A172 (cell line): ENCODE measurements around the gene ATAD3C. TPM values are rescaled to one million over a fixed set of nuclear protein-coding genes. Genes with fewer than 3 reads are reported as not detected.

Experiments used
- DNase-seq: peaks from one replicate; pipeline ENCODE4 v3.0.0-alpha.2; 2015; ENCODE audit warnings: low spot score
- total RNA-seq: library from RNA; depleted of rRNA; stranded (reverse); fragments of >200 nt; shearing (Covaris generic); gene quantifications from 2 replicates; pipeline ENCODE4 v1.2.3, GENCODE V29; 2014

Gene ATAD3C
- total RNA-seq, 1 experiment from 2014 or later, result not detected

- peak; percentile 35 for DNase-seq
These were observed 17.6 kb upstream of the ATAD3C start for GRCh38 chr1:1431845-1432273.

- DNase-seq, result no peak
These were observed 17.1 kb upstream of the ATAD3C start for GRCh38 chr1:1432274-1432950.

GRCh38 chr1:1432951-1433803 lies 16.3 kb upstream of the ATAD3C start:
- peak; percentile 70 for DNase-seq

GRCh38 chr1:1433804-1434130 lies 15.7 kb upstream of the ATAD3C start:
- peak; percentile 62 for DNase-seq

- peak; percentile 47 for DNase-seq
These were observed 15.2 kb upstream of the ATAD3C start for GRCh38 chr1:1434131-1434823.

- DNase-seq, result no peak
These were observed 14.7 kb upstream of the ATAD3C start for GRCh38 chr1:1434824-1435105.

- DNase-seq, result no peak
These were observed 14.2 kb upstream of the ATAD3C start, which contains the start of gene VWA1 for GRCh38 chr1:1435106-1435903. Gene VWA1 (plus strand): TSS chr1:1435690. CDS start chr1:1435749, 59 bp downstream.

- no peak for DNase-seq
These were observed 13.4 kb upstream of the ATAD3C start for GRCh38 chr1:1435911-1436629.

GRCh38 chr1:1436630-1437032 lies 12.9 kb upstream of the ATAD3C start:
- no peak for DNase-seq

- no peak for DNase-seq
These were observed 12.2 kb upstream of the ATAD3C start for GRCh38 chr1:1437033-1437903.

GRCh38 chr1:1437904-1438376 lies 11.5 kb upstream of the ATAD3C start:
- peak; percentile 32 for DNase-seq

GRCh38 chr1:1438531-1439381 lies 10.7 kb upstream of the ATAD3C start:
- no peak for DNase-seq

GRCh38 chr1:1439546-1440261 lies 9.8 kb upstream of the ATAD3C start:
- no peak for DNase-seq

GRCh38 chr1:1440262-1441001 lies 9.1 kb upstream of the ATAD3C start:
- DNase-seq, result no peak

GRCh38 chr1:1441002-1441888 lies 8.2 kb upstream of the ATAD3C start:
- no peak for DNase-seq

- DNase-seq, result no peak
These were observed 7.3 kb upstream of the ATAD3C start for GRCh38 chr1:1442069-1442770.
